HCT116 (cell line): ENCODE data around the gene CLASP1. TPM values are rescaled to one million over a fixed set of nuclear protein-coding genes. Genes with fewer than 3 reads are reported as not detected.

Source experiments
- ATAC-seq: fragments of 200-7000 bp; cut with Tn5 transposase; 2 replicates; pipeline ENCODE4 v1.9.1; 2020; ENCODE audit warnings: mild to moderate bottlenecking, moderate library complexity
- BruUV-seq: library from RNA; stranded (reverse); fragments of 400-500 nt; replicated peaks from 2 replicates; lab custom pipeline; 2021; lab: Mats Ljungman, UMichigan
- CTCF ChIA-PET: fragments of 300-600 bp; sonication (Branson Sonifier 250); formaldehyde crosslinking; loops from one replicate; lab custom pipeline; 2021; ENCODE audit warnings: antibody characterized with exemption; lab: Charles Lee
- POLR2A ChIA-PET: fragments of 300-600, 350-600 bp; sonication (Branson Sonifier 250); formaldehyde crosslinking; loops from one replicate; lab custom pipeline; 2021; ENCODE audit warnings: antibody characterized with exemption; lab: Charles Lee
- RAD21 ChIA-PET, 2 experiments: fragments of 300-600 bp; sonication (Branson Sonifier 250); formaldehyde crosslinking; loops; one replicate each; lab custom pipeline; 2023; ENCODE audit warnings: low total read pairs in 2 of 2; ENCODE audit not compliant: uncharacterized antibody in 2 of 2, unreplicated experiment in 2 of 2, low non-redundant PET in 1 of 2; lab: Charles Lee
- DNase-seq: peaks from one replicate; pipeline ENCODE4 v3.0.0-alpha.2; 2010; ENCODE audit warnings: low read depth, low spot score
- H2AFZ ChIP-seq: fragments of 200-600 bp; shearing (Covaris generic), sonication (generic); 2 replicates; pipeline ENCODE4 v1.6.1; 2017; ENCODE audit warnings: low read depth, mixed run types, mixed read lengths, antibody characterized with exemption, low read length; ENCODE audit not compliant: poor library complexity, severe bottlenecking
- H3K27ac ChIP-seq: 2 replicates; pipeline ENCODE4 v1.5.1; 2012; ENCODE audit warnings: low read depth, low read length
- H3K27me3 ChIP-seq: fragments of 200-600 bp; sonication (generic); 2 replicates; pipeline ENCODE4 v1.6.1; 2016; ENCODE audit warnings: mixed run types, low read length, mixed read lengths; ENCODE audit not compliant: insufficient read depth
- H3K36me3 ChIP-seq, 2 experiments: fragments of 200-500 bp in 1 of 2; fragments of 200-600 bp in 1 of 2; sonication (Bioruptor generic) in 1 of 2; sonication (generic) in 1 of 2; 2 replicates each; pipeline versions ENCODE4 v1.5.1 to v1.6.1; 2014 to 2016; ENCODE audit warnings: low read length in 2 of 2, inconsistent platforms in 1 of 2, mixed read lengths in 1 of 2, mixed run types in 1 of 2; ENCODE audit not compliant: insufficient read depth in 2 of 2, control insufficient read depth in 1 of 2
- H3K4me1 ChIP-seq, 2 experiments: fragments of 200-600 bp in 1 of 2; sonication (generic) in 1 of 2; 2 replicates each; pipeline versions ENCODE4 v1.5.1 to v1.6.1; 2012 to 2017; ENCODE audit warnings: low read length in 2 of 2, inconsistent platforms in 1 of 2, mild to moderate bottlenecking in 1 of 2, mixed read lengths in 1 of 2, mixed run types in 1 of 2, moderate library complexity in 1 of 2; ENCODE audit not compliant: insufficient read depth in 2 of 2, control insufficient read depth in 1 of 2
- H3K4me2 ChIP-seq: fragments of 200-600 bp; sonication (generic); 2 replicates; pipeline ENCODE4 v1.6.1; 2017; ENCODE audit warnings: mixed run types, low read length, mixed read lengths
- H3K4me3 ChIP-seq, 2 experiments: fragments of 200-600 bp in 1 of 2; sonication (generic) in 1 of 2; replicated peaks in 1 of 2; 2 replicates each; pipeline ENCODE4 v1.5.1; 2011 to 2016; ENCODE audit warnings: low read length in 2 of 2, control low read depth in 1 of 2, low read depth in 1 of 2, mild to moderate bottlenecking in 1 of 2, mixed read lengths in 1 of 2, mixed run types in 1 of 2
- H3K79me2 ChIP-seq: fragments of 200-600 bp; sonication (generic); 2 replicates; pipeline ENCODE4 v1.6.1; 2017; ENCODE audit warnings: mild to moderate bottlenecking, mixed run types, low read length, moderate library complexity, mixed read lengths; ENCODE audit not compliant: insufficient read depth
- H3K9ac ChIP-seq: fragments of 200-600 bp; sonication (generic); 2 replicates; pipeline ENCODE4 v1.6.1; 2016; ENCODE audit warnings: low read length, mixed read lengths
- H3K9me2 ChIP-seq: fragments of 200-600 bp; sonication (generic), shearing (Covaris generic); 2 replicates; pipeline ENCODE4 v1.6.1; 2017; ENCODE audit warnings: mixed run types, mild to moderate bottlenecking, moderate library complexity; ENCODE audit not compliant: insufficient read depth
- H3K9me3 ChIP-seq, 2 experiments: fragments of 200-500 bp in 1 of 2; fragments of 200-600 bp in 1 of 2; sonication (Bioruptor generic) in 1 of 2; sonication (generic) in 1 of 2; 2 replicates each; pipeline ENCODE4 v1.6.1; 2014 to 2017; ENCODE audit warnings: low read length in 2 of 2, mixed read lengths in 2 of 2, inconsistent platforms in 1 of 2, low read depth in 1 of 2, mild to moderate bottlenecking in 1 of 2, mixed run types in 1 of 2, moderate library complexity in 1 of 2; ENCODE audit not compliant: control insufficient read depth in 1 of 2, insufficient read depth in 1 of 2
- H4K20me1 ChIP-seq: fragments of 200-600 bp; sonication (generic), shearing (Covaris generic); 2 replicates; pipeline ENCODE4 v1.6.1; 2017; ENCODE audit warnings: mixed run types, mild to moderate bottlenecking, moderate library complexity; ENCODE audit not compliant: insufficient read depth
- ATF3 ChIP-seq: IDR thresholded peaks from 2 replicates; pipeline ENCODE4 v1.6.1; 2012
- EGR1 ChIP-seq: IDR thresholded peaks from 2 replicates; pipeline ENCODE4 v1.6.1; 2012; ENCODE audit warnings: low read depth
- ELF1 ChIP-seq: IDR thresholded peaks from 2 replicates; pipeline ENCODE4 v1.6.1; 2012; ENCODE audit warnings: low read depth, borderline replicate concordance
- EZH2phosphoT487 ChIP-seq: fragments of 200-600 bp; IDR thresholded peaks from 2 replicates; pipeline ENCODE4 v1.6.1; 2018; ENCODE audit warnings: antibody characterized with exemption, borderline replicate concordance
- JUND ChIP-seq: IDR thresholded peaks from 2 replicates; pipeline ENCODE4 v1.6.1; 2012
- POLR2A ChIP-seq: IDR thresholded peaks from 2 replicates; pipeline ENCODE4 v1.7.0; 2011; ENCODE audit warnings: borderline replicate concordance; ENCODE audit not compliant: insufficient read depth, insufficient read length; ENCODE audit errors: extremely low read depth
- RAD21 ChIP-seq: IDR thresholded peaks from 2 replicates; pipeline ENCODE4 v1.6.1; 2012; ENCODE audit warnings: low read depth, mild to moderate bottlenecking
- SIN3A ChIP-seq: IDR thresholded peaks from 2 replicates; pipeline ENCODE4 v1.6.1; 2012; ENCODE audit warnings: low read depth
- SP1 ChIP-seq: IDR thresholded peaks from 2 replicates; pipeline ENCODE4 v1.6.1; 2012; ENCODE audit warnings: low read depth
- SRF ChIP-seq: IDR thresholded peaks from 2 replicates; pipeline ENCODE4 v1.6.1; 2012; ENCODE audit warnings: low read depth
- TCF7L2 ChIP-seq: IDR thresholded peaks from 2 replicates; pipeline ENCODE4 v1.7.0; 2011; ENCODE audit warnings: borderline replicate concordance, inconsistent platforms; ENCODE audit not compliant: insufficient read depth, insufficient read length; ENCODE audit errors: extremely low read depth
- ZBTB33 ChIP-seq: IDR thresholded peaks from 2 replicates; pipeline ENCODE4 v1.6.1; 2011; ENCODE audit warnings: mild to moderate bottlenecking, low read length, moderate library complexity; ENCODE audit not compliant: insufficient replicate concordance; ENCODE audit errors: extremely low read depth
- ZFX ChIP-seq: fragments of 450-650 bp; IDR thresholded peaks from 2 replicates; pipeline ENCODE4 v1.6.1; 2017
- ZNF274 ChIP-seq: fragments of 200-500 bp; sonication (Bioruptor generic); IDR thresholded peaks from 2 replicates; pipeline ENCODE4 v1.6.1; 2014; ENCODE audit warnings: mild to moderate bottlenecking, low read depth, low read length, inconsistent platforms
- intact Hi-C: fragments of 100-400 bp; cut with micrococcal nuclease; formaldehyde crosslinking; loops from 2 replicates; pipeline ENCODE4 v1.10.0; 2022
- total RNA-seq: library from RNA; stranded (reverse); gene quantifications from one replicate; pipeline ENCODE4 v1.2.1, GENCODE V29; 2021; ENCODE audit not compliant: unreplicated experiment
- TF ChIP-seq, protein P1 (sequence below): IDR thresholded peaks from 2 replicates; pipeline ENCODE4 v1.6.1; 2012; ENCODE audit warnings: low read depth
- TF ChIP-seq, protein P2 (sequence below): IDR thresholded peaks from 2 replicates; pipeline ENCODE4 v1.6.1; 2012

Gene CLASP1
- total RNA-seq, 1 experiment from 2014 or later, result 41.9 TPM

DNA sequence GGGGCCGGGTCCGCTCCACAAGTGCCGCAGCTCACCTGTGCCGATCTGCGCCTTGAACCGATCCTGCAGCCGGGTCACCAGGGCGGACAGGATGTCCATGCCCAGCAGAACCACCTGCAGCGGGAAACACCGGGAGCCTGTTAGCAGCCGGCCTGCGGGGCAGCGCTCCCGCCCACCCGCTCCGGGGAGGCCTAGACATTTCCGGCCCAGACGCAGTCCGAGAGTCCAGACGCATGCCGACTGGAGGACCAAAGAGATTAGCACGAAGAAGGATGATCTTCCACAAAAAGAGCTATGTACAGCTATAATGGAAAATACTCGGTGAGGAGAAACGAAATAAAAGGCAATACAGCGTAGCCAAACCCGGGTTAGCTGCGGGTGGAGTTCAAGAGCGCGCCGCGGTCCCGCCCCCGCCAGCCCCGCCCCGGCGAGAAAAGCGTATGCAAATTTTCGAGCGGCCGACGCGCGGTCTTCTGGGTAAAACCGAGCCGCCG is 119.0 kb downstream of the CLASP1 start:
- ATAC-seq (peak; percentile 77), DNase-seq (peak; percentile 72)
- ChIA-PET POLR2A (interaction anchor here (0.6 to 4.1 kb wide), 28 partner anchors 8 to 455 kb away, joined by 3 to 46 read pairs (median 5); partner anchors contain the start of genes CLASP1 and NIFK), RAD21 (no interaction called here), CTCF (interaction anchor here (0.6 to 2.1 kb wide), 8 partner anchors 119 to 435 kb away, joined by 3 to 9 read pairs (median 4); partner anchors contain the start of gene CLASP1)
- no peak overlapping the region for H2AFZ ChIP-seq
- H4K20me1 ChIP-seq, result no peaks in the 10 kb centered on the region
- no peaks in the 10 kb centered on the region for H3K27me3 ChIP-seq
- no TSS peak for BruUV-seq
- H3K9ac ChIP-seq, result peak overlapping the region; percentile 73
- peak overlapping the region; percentile 77 for H3K27ac ChIP-seq
- H3K4me1 ChIP-seq, result peaks cover 15 to 31% of the 10 kb centered on the region in 2 experiments
- intact Hi-C loops, result loop anchor here (1.0 to 5.0 kb wide), 5 partner anchors 119 to 448 kb away; partner anchors contain the start of genes CLASP1 and TSN
- H3K9me2 ChIP-seq, result no peaks in the 10 kb centered on the region
- H3K79me2 ChIP-seq, result peaks cover 20% of the 10 kb centered on the region
- H3K4me2 ChIP-seq, result peak overlapping the region; percentile 87
- H3K36me3 ChIP-seq, result peaks cover 0 to 7% of the 10 kb centered on the region in 2 experiments; a peak in 2 of 4 replicates
- peak overlapping the region; percentile 66 to 70 for H3K4me3 ChIP-seq
- H3K9me3 ChIP-seq, result no peaks in the 10 kb centered on the region
- TF ChIP-seq SP1, result no peak
- TF ChIP-seq ZBTB33, result no peak
- no peak for TF ChIP-seq POLR2A
- no peak for TF ChIP-seq ZNF274
- TF ChIP-seq, protein P1, sequence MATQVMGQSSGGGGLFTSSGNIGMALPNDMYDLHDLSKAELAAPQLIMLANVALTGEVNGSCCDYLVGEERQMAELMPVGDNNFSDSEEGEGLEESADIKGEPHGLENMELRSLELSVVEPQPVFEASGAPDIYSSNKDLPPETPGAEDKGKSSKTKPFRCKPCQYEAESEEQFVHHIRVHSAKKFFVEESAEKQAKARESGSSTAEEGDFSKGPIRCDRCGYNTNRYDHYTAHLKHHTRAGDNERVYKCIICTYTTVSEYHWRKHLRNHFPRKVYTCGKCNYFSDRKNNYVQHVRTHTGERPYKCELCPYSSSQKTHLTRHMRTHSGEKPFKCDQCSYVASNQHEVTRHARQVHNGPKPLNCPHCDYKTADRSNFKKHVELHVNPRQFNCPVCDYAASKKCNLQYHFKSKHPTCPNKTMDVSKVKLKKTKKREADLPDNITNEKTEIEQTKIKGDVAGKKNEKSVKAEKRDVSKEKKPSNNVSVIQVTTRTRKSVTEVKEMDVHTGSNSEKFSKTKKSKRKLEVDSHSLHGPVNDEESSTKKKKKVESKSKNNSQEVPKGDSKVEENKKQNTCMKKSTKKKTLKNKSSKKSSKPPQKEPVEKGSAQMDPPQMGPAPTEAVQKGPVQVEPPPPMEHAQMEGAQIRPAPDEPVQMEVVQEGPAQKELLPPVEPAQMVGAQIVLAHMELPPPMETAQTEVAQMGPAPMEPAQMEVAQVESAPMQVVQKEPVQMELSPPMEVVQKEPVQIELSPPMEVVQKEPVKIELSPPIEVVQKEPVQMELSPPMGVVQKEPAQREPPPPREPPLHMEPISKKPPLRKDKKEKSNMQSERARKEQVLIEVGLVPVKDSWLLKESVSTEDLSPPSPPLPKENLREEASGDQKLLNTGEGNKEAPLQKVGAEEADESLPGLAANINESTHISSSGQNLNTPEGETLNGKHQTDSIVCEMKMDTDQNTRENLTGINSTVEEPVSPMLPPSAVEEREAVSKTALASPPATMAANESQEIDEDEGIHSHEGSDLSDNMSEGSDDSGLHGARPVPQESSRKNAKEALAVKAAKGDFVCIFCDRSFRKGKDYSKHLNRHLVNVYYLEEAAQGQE, result no peak
- no peak for TF ChIP-seq SIN3A
- no peak for TF ChIP-seq SRF
- TF ChIP-seq RAD21, result no peak
- TF ChIP-seq TCF7L2, result peak; percentile 73
- TF ChIP-seq, protein P2, sequence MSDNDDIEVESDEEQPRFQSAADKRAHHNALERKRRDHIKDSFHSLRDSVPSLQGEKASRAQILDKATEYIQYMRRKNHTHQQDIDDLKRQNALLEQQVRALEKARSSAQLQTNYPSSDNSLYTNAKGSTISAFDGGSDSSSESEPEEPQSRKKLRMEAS, result peak; percentile 62
- no peak; the same call in 1 of the 2 replicates for TF ChIP-seq ATF3
- no peak for TF ChIP-seq EZH2phosphoT487
- peak; percentile 85 for TF ChIP-seq EGR1
- TF ChIP-seq JUND, result no peak
- no peak for TF ChIP-seq ELF1
- TF ChIP-seq ZFX, result peak; percentile 85
- TF ChIP-seq, all 23 proteins: peak for 4
